Measurements from ENCODE around the gene DPH3.
"Not testable (repeated sequence)": the region's sequence is repeated elsewhere in the genome, so short reads cannot be mapped to it uniquely, and the experiment has no call there.

Gene DPH3
- total RNA-seq, result 17.6 to 60.6 (median 40.5) reads per million in 18 experiments

GRCh38 chr3:16264708-16265454 is at the start of gene DPH3, which contains the start of gene OXNAD1:
TSS of gene DPH3 (minus strand) at chr3:16264943. CDS start at chr3:16264876, 67 bp downstream.
TSS of gene OXNAD1 (plus strand) at chr3:16265212. CDS start at chr3:16270953, 5,741 bp downstream.
- DNase-seq, result peak; percentile 100

- no peak for DNase-seq
Observed at GRCh38 chr3:16313886-16314645, 49.3 kb upstream of the DPH3 start.

DNA sequence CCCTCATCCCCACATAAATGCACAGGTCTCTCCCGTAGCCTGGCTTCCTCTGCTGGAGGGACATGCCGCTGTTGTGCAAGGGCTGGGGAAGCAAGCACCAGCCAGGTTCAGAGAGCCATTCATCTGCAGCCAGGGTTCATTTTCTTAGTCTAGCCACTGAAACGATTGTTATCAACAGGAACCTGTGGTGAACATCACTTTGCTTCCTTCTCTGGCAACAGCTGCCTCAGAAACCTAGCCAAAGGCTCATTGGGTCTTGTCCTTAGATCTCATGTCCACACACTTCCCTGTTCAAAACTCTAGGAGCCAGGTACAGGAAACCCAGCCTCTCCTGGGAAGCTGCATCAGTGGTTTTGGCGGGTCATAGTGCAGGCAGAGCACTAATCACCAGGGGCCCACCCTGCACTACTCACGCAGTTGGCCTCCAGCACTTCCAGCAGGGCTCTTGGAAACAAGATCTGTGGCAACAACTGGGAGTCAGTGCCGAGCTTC is 47.3 kb upstream of the DPH3 start:
- no peak for DNase-seq

DNA sequence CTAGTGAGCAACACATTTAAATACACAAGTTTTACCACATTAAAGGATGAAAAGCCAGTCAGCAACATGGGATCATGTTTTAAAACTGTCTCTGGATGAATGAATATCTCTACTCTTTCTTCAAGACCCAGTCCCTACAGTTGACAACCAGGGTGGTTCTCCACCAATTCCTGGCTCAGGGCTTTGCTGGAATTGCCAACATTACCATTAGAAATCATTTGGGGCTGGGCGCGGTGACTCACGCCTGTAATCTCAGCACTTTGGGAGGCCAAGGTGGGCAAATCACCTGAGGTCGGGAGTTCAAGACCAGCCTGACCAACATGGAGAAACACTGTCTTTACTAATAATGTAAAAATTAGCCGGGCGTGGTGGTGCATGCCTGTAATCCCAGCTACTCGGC is 45.7 kb upstream of the DPH3 start:
- DNase-seq, result not testable (repeated sequence)

DNA sequence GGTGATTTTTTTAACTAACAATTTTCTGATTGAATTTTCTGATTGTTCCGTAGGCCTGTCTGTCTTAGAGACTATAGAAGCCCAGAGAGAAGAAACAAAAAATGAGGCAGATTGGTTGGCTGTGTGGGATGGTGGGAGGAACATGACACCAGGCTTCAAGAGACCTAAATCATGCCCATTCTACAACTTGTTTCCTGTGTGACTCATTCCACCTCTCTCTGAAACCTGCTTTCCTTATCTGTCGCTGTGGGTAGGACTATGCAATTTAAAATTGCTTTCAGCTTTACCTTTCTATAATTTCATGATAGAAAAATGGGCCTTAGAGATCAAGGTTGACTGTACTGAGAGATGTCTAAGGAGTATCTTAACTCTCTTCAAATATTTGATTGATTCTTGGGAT is 44.8 kb upstream of the DPH3 start:
- DNase-seq, result peak in 1 of 2 donors; percentile 38

DNA sequence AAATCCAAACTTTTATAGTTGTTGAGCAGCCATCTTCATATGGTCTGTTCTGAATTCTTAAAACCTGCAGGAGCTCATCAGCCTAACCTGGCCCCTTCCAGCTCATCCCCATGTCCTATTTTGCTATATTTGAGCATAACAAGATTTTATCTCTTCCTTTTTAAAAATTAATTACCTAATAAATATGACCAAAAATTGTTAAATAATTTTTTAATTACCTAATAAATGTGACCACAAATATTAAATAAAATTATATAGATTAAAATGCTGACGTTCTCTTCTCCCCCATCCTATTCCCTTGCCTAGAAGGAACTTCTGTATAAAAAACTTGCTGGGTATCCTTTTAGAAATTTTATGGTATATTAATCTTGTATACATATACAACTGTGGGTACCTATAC is 44.0 kb upstream of the DPH3 start:
- DNase-seq, result no peak

DNA sequence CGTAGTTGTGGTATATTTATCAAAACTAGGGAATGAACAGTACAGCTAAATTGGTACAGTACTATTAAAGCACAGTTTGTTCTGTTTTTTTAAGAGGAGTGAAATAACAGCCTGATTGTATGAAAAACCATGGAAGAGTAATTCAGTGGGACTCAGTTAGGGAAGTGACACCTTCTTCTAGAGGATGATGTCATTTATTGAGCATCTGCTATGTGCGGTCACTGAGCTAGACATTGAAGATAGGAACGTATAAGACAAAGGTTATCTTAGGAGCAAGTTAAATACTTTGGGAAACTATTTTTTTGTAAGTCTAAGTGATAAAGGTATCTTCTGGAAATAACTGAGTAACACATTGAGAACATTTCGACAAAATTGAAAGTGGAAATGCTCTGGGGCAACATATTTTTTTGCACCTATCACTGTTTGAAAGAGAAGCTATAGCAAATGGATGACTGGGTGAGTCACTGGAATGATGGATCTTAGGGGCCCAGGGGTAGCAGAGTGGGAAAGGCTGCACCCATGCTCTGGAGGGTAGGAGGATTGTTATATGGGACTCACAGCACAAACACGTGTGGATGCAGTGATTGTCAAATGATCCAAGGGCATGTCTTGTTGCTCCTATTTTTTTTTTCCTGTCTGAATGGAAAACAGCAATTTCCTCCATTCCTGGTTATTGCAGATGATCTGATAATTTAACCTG is 43.2 kb upstream of the DPH3 start:
- DNase-seq, result no peak

- no peak for DNase-seq
Observed at GRCh38 chr3:16305111-16305541, 40.4 kb upstream of the DPH3 start.

DNA sequence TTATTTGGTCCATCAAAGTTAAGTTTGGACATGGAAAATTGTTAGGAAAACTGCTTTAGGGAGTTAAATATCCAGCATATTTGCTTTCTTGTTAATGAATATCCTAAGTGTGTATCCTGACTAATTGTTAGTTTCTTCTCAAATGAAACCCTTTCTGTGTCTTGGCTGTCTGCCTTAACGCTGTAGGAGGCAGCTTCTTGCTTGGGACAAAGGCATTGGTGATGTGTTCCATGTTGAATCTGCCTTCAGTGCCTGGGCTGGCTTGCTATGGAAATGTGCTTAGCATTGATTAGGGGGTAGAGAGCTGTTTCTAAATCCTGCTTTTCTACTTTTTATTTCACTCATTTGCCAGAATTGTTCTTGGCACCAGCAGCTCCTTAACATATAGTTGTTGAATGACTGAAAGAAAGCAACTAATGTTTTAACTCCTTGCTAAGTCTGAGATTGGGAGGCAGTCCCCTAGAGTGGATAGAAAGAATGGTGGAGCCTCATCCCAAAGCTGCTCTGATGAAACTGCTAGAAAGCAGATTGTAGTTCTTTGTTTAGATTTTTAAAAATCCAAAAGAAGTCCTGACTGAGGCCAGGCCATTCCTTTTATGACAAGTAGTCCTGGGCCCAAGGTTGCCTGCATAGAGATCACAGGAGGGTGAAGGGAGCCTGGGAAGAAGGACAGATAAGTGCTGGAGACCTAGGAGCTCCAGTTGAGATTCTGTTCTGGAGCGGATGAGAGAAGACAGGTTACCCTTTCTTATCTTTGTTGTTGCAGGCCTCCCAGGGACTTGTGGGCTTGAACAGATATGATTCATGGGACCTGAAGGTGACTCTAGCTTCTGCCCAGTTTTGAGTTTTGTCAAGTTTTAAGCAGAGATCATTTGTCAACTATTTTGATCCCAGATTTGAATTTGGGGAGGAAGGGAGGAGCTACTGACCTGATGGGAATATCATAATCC is 39.6 kb upstream of the DPH3 start:
- no peak for DNase-seq

- DNase-seq, result no peak
Observed at GRCh38 chr3:16303037-16303575, 38.4 kb upstream of the DPH3 start.

GRCh38 chr3:16302082-16302631 is 37.4 kb upstream of the DPH3 start:
- no peak for DNase-seq

DNA sequence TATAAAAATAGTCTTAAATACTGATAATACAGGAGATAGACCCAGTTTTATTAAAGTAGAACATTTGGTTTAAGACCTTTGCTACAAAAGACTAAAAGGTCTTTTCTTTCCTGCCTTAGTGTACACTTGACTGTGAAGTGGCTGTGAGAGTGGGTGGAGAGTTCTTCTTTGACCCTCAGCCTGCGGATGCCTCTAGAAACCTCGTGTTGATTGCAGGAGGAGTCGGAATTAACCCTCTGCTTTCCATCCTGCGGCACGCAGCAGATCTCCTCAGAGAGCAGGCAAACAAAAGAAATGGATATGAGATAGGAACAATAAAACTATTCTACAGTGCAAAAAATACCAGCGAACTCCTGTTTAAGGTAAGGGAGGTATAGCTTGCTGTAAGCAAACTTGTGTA is 36.8 kb upstream of the DPH3 start:
- no peak for DNase-seq

- DNase-seq, result no peak
Observed at GRCh38 chr3:16300881-16301359, 36.2 kb upstream of the DPH3 start.

DNA sequence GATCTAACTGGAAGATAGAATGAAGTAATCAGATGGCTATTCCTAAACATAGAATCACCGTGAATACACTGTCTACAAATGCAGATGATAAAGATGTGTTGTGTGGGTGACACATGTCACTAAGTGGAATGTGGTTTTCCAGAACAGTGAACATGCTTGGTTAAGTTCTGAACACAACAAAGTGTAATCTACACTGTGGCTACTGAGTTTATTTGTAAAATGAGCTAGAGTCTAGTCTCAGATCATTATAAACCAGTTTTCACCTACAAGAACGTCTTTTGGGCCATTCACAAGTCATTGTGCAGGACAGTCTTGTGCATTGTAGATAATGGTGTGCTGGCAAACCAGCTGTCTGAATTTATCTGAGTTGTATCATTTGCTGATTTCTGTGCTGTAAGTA is 35.6 kb upstream of the DPH3 start:
- no peak for DNase-seq

GRCh38 chr3:16299746-16300145 is 35.0 kb upstream of the DPH3 start:
- no peak for DNase-seq

- DNase-seq, result no peak
Observed at GRCh38 chr3:16298891-16299290, 34.1 kb upstream of the DPH3 start.

DNA sequence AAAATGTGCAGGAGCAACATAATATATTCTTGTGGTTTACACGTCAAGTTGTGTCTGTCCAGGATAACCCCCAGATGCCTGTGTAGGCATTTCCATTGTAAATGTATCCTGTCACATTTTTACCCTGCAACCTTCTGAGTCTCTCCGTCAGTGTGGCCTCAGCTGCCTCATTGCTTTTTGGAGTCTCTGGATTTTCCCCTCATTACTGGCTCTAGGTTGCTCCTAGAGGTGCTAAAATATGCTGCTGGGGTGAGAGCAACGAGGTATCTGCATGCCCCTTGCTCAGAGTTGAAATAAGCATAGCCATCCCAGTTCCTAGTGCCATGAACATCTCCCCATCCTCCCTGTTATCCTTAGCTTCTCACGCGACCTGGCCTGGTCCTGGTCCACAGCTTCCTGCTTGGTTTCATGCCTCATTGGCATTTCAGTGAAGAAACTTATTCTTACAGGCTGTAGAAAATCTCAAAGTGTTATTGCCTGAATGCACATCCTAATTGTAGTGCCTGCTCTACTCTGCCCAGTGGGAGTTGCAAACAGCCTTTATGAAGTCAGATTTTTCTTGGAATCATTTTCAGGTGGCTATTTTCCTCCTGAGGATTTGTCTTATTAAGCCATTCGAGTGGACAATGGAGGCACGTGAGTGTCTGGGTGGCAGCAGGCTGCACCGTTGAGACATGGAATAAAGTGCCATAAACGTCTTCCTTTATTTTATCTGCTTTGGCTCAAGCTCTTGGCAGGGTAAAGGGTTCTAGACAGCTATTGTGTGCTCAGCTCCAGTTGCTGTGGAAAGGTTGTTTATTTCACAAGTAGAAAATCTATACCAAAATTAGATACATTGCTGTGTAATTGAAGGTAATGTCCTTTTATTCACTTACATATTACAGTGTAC is 33.5 kb upstream of the DPH3 start:
- no peak for DNase-seq

GRCh38 chr3:16295298-16295890 is 30.7 kb upstream of the DPH3 start:
- no peak for DNase-seq

DNA sequence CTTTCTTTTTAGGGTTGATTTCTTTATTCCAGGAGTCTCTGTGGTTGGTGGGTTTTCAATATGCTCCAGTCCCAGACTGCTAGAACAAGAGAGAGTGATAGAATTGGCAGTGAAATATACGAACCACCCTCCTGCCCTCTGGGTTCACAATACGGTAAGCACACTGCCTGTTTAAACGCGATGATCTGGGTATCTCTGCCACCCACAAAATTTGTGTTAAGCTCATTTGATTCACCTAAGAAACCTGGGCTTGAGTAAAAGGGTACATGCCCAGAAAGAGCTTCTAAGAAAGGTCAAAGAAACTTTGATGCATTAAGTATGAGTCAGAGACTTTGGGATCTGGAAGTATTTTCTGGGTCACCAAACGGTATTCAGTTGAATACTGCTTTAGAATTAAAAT is 30.1 kb upstream of the DPH3 start:
- no peak for DNase-seq

DNA sequence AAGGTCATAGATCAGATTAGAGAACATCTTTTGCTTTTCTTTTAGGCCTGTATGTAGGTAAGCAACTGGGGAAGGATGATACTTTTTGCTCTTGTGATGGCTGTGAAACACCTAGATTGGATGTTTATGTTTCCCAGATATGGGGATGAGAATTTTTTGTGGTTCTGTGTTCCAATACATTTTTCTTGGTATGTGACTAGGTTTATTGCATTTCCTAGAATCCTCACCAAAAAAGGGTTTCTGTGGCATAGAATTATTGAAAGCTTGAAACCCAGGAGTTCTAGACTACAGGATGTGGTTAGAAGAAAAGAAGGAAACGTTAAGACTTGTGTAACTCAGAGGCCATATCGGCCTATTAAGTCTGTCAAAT is 26.1 kb upstream of the DPH3 start:
- peak in 1 of 2 donors; percentile 45 for DNase-seq

All from inflammatory macrophage (primary cell).